HEK293 (cell line): ENCODE measurements around the gene MYO1F.

ENCODE experiments used
- ZBTB20 ChIP-seq: fragments of 450-650 bp; formaldehyde crosslinking; IDR thresholded peaks from 2 replicates; pipeline ENCODE4 v1.5.1; 2016; ENCODE audit warnings: missing biosample characterization, missing genetic modification characterization
- ZNF19 ChIP-seq: fragments of 450-650 bp; formaldehyde crosslinking; IDR thresholded peaks from 2 replicates; pipeline ENCODE4; 2016; ENCODE audit warnings: missing biosample characterization, missing genetic modification characterization, low read depth
- ZNF223 ChIP-seq: fragments of 450-650 bp; formaldehyde crosslinking; IDR thresholded peaks from 2 replicates; pipeline ENCODE4 v1.5.1; 2016; ENCODE audit warnings: missing biosample characterization, missing genetic modification characterization
- TF ChIP-seq, protein P1 (sequence below): fragments of 450-650 bp; formaldehyde crosslinking; IDR thresholded peaks from 2 replicates; pipeline ENCODE4 v1.5.1; 2016; ENCODE audit warnings: missing biosample characterization, missing genetic modification characterization

DNA sequence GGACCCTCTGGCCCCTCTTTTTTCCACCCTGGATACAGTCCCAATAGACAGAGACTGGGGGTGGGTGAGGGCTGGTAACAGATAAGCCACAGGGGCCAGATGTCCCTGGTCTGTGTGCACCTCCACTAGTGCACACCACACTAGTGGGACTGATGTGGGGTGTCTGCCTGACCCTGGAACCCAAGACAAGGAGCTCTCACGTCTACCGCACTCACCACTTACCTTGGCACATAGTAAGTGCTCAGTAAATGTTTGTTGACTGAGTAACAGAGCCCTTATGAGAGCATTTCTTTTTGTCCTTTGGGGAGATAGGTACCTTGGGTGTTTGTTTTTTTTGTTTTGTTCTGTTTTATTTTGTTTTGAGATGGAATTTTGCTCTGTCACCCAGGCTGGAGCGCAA is 40.1 kb downstream of the MYO1F start:
- TF ChIP-seq, protein P1, sequence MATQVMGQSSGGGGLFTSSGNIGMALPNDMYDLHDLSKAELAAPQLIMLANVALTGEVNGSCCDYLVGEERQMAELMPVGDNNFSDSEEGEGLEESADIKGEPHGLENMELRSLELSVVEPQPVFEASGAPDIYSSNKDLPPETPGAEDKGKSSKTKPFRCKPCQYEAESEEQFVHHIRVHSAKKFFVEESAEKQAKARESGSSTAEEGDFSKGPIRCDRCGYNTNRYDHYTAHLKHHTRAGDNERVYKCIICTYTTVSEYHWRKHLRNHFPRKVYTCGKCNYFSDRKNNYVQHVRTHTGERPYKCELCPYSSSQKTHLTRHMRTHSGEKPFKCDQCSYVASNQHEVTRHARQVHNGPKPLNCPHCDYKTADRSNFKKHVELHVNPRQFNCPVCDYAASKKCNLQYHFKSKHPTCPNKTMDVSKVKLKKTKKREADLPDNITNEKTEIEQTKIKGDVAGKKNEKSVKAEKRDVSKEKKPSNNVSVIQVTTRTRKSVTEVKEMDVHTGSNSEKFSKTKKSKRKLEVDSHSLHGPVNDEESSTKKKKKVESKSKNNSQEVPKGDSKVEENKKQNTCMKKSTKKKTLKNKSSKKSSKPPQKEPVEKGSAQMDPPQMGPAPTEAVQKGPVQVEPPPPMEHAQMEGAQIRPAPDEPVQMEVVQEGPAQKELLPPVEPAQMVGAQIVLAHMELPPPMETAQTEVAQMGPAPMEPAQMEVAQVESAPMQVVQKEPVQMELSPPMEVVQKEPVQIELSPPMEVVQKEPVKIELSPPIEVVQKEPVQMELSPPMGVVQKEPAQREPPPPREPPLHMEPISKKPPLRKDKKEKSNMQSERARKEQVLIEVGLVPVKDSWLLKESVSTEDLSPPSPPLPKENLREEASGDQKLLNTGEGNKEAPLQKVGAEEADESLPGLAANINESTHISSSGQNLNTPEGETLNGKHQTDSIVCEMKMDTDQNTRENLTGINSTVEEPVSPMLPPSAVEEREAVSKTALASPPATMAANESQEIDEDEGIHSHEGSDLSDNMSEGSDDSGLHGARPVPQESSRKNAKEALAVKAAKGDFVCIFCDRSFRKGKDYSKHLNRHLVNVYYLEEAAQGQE (tag by site-specific recombination): no peak
- TF ChIP-seq ZNF223 (tag by site-specific recombination) (no peak), ZBTB20 (tag by site-specific recombination) (no peak), ZNF19 (tag by site-specific recombination) (no peak)
